ENCODE data around the gene PTPRM.

DNA sequence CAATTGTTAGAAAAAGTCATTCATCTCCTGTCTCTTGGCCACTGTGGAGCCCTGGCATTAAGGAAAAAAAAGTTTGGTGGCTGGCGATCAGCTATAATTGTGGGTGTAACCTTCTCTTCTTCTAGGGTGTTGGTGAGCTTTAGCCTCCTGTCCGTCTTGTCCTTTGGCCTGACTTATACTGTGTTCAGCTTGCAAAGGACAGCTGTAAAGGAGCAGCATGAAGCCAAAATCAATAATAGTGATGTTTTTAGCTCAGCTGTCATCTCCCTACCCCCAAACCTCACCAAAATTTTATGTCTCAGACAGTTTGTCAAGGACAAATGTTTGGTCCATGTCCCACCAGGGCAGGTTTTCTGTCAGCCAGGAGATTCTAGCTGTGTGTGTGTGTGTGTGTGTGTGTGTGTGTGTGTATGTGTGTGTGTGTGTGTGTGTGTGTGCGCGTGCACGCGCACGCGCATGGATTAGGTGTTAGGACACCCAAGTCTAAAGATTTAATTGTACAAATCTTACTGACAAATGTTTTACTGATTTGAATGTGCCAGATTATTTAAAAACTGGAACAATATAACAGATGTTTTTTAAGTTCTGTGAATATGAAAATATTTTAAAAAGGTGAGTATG, 109.2 kb downstream of the PTPRM start:
- TF ChIP-seq, protein P1, sequence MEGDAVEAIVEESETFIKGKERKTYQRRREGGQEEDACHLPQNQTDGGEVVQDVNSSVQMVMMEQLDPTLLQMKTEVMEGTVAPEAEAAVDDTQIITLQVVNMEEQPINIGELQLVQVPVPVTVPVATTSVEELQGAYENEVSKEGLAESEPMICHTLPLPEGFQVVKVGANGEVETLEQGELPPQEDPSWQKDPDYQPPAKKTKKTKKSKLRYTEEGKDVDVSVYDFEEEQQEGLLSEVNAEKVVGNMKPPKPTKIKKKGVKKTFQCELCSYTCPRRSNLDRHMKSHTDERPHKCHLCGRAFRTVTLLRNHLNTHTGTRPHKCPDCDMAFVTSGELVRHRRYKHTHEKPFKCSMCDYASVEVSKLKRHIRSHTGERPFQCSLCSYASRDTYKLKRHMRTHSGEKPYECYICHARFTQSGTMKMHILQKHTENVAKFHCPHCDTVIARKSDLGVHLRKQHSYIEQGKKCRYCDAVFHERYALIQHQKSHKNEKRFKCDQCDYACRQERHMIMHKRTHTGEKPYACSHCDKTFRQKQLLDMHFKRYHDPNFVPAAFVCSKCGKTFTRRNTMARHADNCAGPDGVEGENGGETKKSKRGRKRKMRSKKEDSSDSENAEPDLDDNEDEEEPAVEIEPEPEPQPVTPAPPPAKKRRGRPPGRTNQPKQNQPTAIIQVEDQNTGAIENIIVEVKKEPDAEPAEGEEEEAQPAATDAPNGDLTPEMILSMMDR (IDR thresholded peaks at IDR 0.05; ENCODE audit: low read depth, low read length, poor library complexity, severe bottlenecking) = no peak
- TF ChIP-seq EZH2phosphoT487 (IDR thresholded peaks at IDR 0.05; ENCODE audit: borderline replicate concordance, low read length) = no peak
